HepG2 (cell line): ENCODE results near the gene TPD52L2. TPM values are rescaled to one million over a fixed set of nuclear protein-coding genes. Genes with fewer than 3 reads are reported as not detected.
A peak's percentile ranks its signal among the peaks of the same experiment; 100 is the strongest.

Source experiments
- ARID5B ChIP-seq: IDR thresholded peaks from 2 replicates; pipeline ENCODE4 v1.4.0; 2020; ENCODE audit warnings: mild to moderate bottlenecking, missing genetic modification reagents
- ARNT ChIP-seq: fragments of 450-650 bp; IDR thresholded peaks from 2 replicates; pipeline ENCODE4 v1.6.1; 2017
- CREBL2 ChIP-seq: sonication (generic); formaldehyde crosslinking; IDR thresholded peaks from 2 replicates; pipeline ENCODE4 v1.8.1; 2023; ENCODE audit warnings: missing genetic modification reagents, mild to moderate bottlenecking, borderline replicate concordance
- FOXK2 ChIP-seq: fragments of 450-650 bp; IDR thresholded peaks from 2 replicates; pipeline ENCODE4 v1.6.1; 2016
- GATAD2A ChIP-seq: IDR thresholded peaks from 2 replicates; pipeline ENCODE4 v1.6.1; 2016
- HNF4A ChIP-seq: sonication (generic); formaldehyde crosslinking; IDR thresholded peaks from 2 replicates; pipeline ENCODE4 v1.4.0; 2020; ENCODE audit warnings: missing genetic modification reagents
- MED13 ChIP-seq: sonication (generic); formaldehyde crosslinking; IDR thresholded peaks from 2 replicates; pipeline ENCODE4 v1.5.0; 2020; ENCODE audit warnings: missing genetic modification reagents
- NFKBIZ ChIP-seq: IDR thresholded peaks from 2 replicates; pipeline ENCODE4 v1.6.1; 2018; ENCODE audit warnings: missing genetic modification reagents, missing compliant biosample characterization
- NRL ChIP-seq: sonication (generic); formaldehyde crosslinking; IDR thresholded peaks from 2 replicates; pipeline ENCODE4 v1.5.0; 2020; ENCODE audit warnings: missing genetic modification reagents, mild to moderate bottlenecking, moderate library complexity, borderline replicate concordance
- PBX3 ChIP-seq: sonication (generic); formaldehyde crosslinking; IDR thresholded peaks from 2 replicates; pipeline ENCODE4 v1.8.1; 2023; ENCODE audit warnings: missing genetic modification reagents, inconsistent platforms, borderline replicate concordance
- PHF21A ChIP-seq: sonication (generic); formaldehyde crosslinking; IDR thresholded peaks from 2 replicates; pipeline ENCODE4 v1.5.0; 2020; ENCODE audit warnings: mild to moderate bottlenecking, missing genetic modification reagents
- RAD21 ChIP-seq: fragments of 450-650 bp; formaldehyde crosslinking; IDR thresholded peaks from 2 replicates; pipeline ENCODE4 v1.5.0; 2020; ENCODE audit warnings: mild to moderate bottlenecking
- RFXAP ChIP-seq: sonication (generic); formaldehyde crosslinking; IDR thresholded peaks from 2 replicates; pipeline ENCODE4 v1.4.0; 2020; ENCODE audit warnings: missing genetic modification reagents, borderline replicate concordance
- SALL1 ChIP-seq: sonication (generic); formaldehyde crosslinking; IDR thresholded peaks from 2 replicates; pipeline ENCODE4 v1.8.0; 2022; ENCODE audit warnings: mild to moderate bottlenecking, missing genetic modification reagents
- SATB2 ChIP-seq: sonication (generic); formaldehyde crosslinking; IDR thresholded peaks from 2 replicates; pipeline ENCODE4 v1.5.0; 2020; ENCODE audit warnings: missing genetic modification reagents
- SMYD3 ChIP-seq: sonication (generic); formaldehyde crosslinking; IDR thresholded peaks from 2 replicates; pipeline ENCODE4 v1.8.1; 2023; ENCODE audit warnings: mild to moderate bottlenecking, missing genetic modification reagents
- SOX13 ChIP-seq, 3 experiments: fragments of 450-650 bp in 1 of 3; sonication (generic) in 1 of 3; formaldehyde crosslinking in 1 of 3; IDR thresholded peaks in 2 of 3; conservative IDR thresholded peaks in 1 of 3; 2 replicates each; pipeline versions ENCODE4 v1.5.0 to v1.6.1; 2016 to 2020; ENCODE audit warnings: antibody characterized with exemption in 1 of 3, mild to moderate bottlenecking in 1 of 3, missing compliant biosample characterization in 1 of 3, missing genetic modification reagents in 1 of 3, moderate library complexity in 1 of 3
- SOX5 ChIP-seq: IDR thresholded peaks from 2 replicates; pipeline ENCODE4 v1.6.1; 2016; ENCODE audit warnings: borderline replicate concordance
- SP140L ChIP-seq: sonication (generic); formaldehyde crosslinking; IDR thresholded peaks from 2 replicates; pipeline ENCODE4 v1.4.0; 2020; ENCODE audit warnings: missing genetic modification reagents, borderline replicate concordance
- USF2 ChIP-seq, 2 experiments: sonication (generic) in 1 of 2; formaldehyde crosslinking in 1 of 2; IDR thresholded peaks; 2 replicates each; pipeline versions ENCODE4 v1.5.1 to v1.6.1; 2011 to 2020; ENCODE audit warnings: borderline replicate concordance in 1 of 2, low read depth in 1 of 2, low read length in 1 of 2, mild to moderate bottlenecking in 1 of 2, missing genetic modification reagents in 1 of 2, moderate library complexity in 1 of 2
- ZBTB1 ChIP-seq: sonication (generic); formaldehyde crosslinking; IDR thresholded peaks from 2 replicates; pipeline ENCODE4 v1.4.0; 2020; ENCODE audit warnings: missing genetic modification reagents, borderline replicate concordance
- ZNF138 ChIP-seq: sonication (generic); formaldehyde crosslinking; IDR thresholded peaks from 2 replicates; pipeline ENCODE4 v1.5.0; 2020; ENCODE audit warnings: mild to moderate bottlenecking, low read depth, missing genetic modification reagents
- ZNF530 ChIP-seq: sonication (generic); formaldehyde crosslinking; IDR thresholded peaks from 2 replicates; pipeline ENCODE4 v1.5.0; 2020; ENCODE audit warnings: low read depth, mild to moderate bottlenecking, missing genetic modification reagents
- ZNF550 ChIP-seq: sonication (generic); formaldehyde crosslinking; IDR thresholded peaks from 2 replicates; pipeline ENCODE4 v1.4.0; 2020; ENCODE audit warnings: mild to moderate bottlenecking, missing genetic modification reagents, borderline replicate concordance
- polyA plus RNA-seq, 8 experiments: library from polyadenylated mRNA; depleted of rRNA in 3 of 8; stranded (reverse) in 7 of 8; unstranded in 1 of 8; fragments of >200 nt; fragmentation: Illumina TruSeq in 4 of 8; extraction: Trizol in 4 of 8; gene quantifications; 2 replicates each; pipeline versions ENCODE4 v1.2.1 to v1.2.3, GENCODE V29; 2011 to 2016; ENCODE audit warnings: low read depth in 4 of 8, missing spikeins in 1 of 8, mixed read lengths in 1 of 8; ENCODE audit not compliant: insufficient read depth in 1 of 8
- total RNA-seq, 5 experiments: library from RNA; depleted of rRNA; stranded (reverse); fragments of >200 nt; fragmentation: Illumina TruSeq; extraction: Trizol; gene quantifications; 2 replicates each; pipeline ENCODE4 v1.2.3, GENCODE V29; 2016; ENCODE audit warnings: low read depth in 1 of 5

TPD52L2 gene
- total and polyA plus RNA-seq, 2 of the 13 experiments (the other 11 are each of a cell fraction or from before 2014, with no cell fraction given) = 156 to 184 TPM

- TF ChIP-seq MED13 (CRISPR knock-in tag) (peak; percentile 2; the same call in 1 of the 2 replicates), ZNF530 (CRISPR knock-in tag) (no peak), RAD21 (CRISPR knock-in tag) (no peak), ZNF138 (no peak), CREBL2 (CRISPR knock-in tag) (no peak), ZBTB1 (CRISPR knock-in tag) (no peak), ARID5B (CRISPR knock-in tag) (peak; percentile 62), NRL (CRISPR knock-in tag) (no peak; the same call in 1 of the 2 replicates), PHF21A (CRISPR knock-in tag) (peak; percentile 94), SATB2 (CRISPR knock-in tag) (no peak), RFXAP (no peak), SALL1 (CRISPR knock-in tag) (0 out of 2 replicates have a peak, but pooled peaks have one; percentile 34), SOX5 (no peak), SMYD3 (CRISPR knock-in tag) (no peak), SOX13 (IDR thresholded peaks at IDR 0.05) (no peak), SOX13 (CRISPR knock-in tag; conservative IDR thresholded peaks at IDR 0.05 in 1 of 2, IDR thresholded peaks at IDR 0.05 in 1 of 2) (no peak; a peak in 1 of 4 replicates), HNF4A (0 out of 2 replicates have a peak, but pooled peaks have one; percentile 34), NFKBIZ (CRISPR knock-in tag) (no peak), USF2 (IDR thresholded peaks at IDR 0.05; ENCODE audit: low read depth, low read length) (no peak), USF2 (CRISPR knock-in tag; IDR thresholded peaks at IDR 0.05; ENCODE audit: borderline replicate concordance) (no peak), ZNF550 (CRISPR knock-in tag) (no peak), SP140L (CRISPR knock-in tag) (no peak), PBX3 (no peak), ARNT (no peak), FOXK2 (no peak), GATAD2A (CRISPR knock-in tag) (peak; percentile 84)
Measured at GRCh38 chr20:63846128-63846771, 18.8 kb upstream of the TPD52L2 start (continued).
